Measurements from ENCODE around the gene HSPB8. TPM values are rescaled to one million over a fixed set of nuclear protein-coding genes. Genes with fewer than 3 reads are reported as not detected.

HSPB8 gene
- total RNA-seq, 2 donors from 2014 or later, result not detected

DNA sequence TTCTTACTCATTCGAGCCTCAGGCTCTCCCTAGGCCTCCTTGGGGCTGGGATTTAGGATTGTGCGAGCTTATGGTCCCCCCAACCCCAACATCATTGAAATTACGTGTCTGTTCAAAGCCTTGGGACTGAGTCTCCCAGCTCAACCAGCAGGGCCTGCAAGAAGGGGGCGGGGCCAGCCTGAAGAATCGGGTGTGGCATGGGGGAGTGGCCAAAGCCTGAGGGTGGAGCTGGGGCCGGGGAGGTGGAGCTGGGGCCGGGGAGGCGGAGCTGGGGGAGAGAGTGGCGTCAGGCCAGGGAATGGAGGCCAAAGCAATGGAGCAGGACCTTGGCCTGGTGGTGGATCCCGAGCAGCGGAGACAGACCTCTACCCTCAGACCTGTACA is 24.3 kb upstream of the HSPB8 start:
- Mint-ChIP-seq H3K36me3 (ENCODE audit: low read depth) (peaks cover 2% of the 10 kb centered on the region), H3K27ac (no peak overlapping the region), H3K4me3 (no peak overlapping the region), H3K4me1 (no peaks in the 10 kb centered on the region), H3K27me3 (peaks cover 19% of the 10 kb centered on the region)
- DNase-seq, result no peak
- ATAC-seq, result no peak
- no peaks in the 10 kb centered on the region for H3K9me3 ChIP-seq (ENCODE audit: control insufficient read depth, low read length, poor library complexity, severe bottlenecking)

DNA sequence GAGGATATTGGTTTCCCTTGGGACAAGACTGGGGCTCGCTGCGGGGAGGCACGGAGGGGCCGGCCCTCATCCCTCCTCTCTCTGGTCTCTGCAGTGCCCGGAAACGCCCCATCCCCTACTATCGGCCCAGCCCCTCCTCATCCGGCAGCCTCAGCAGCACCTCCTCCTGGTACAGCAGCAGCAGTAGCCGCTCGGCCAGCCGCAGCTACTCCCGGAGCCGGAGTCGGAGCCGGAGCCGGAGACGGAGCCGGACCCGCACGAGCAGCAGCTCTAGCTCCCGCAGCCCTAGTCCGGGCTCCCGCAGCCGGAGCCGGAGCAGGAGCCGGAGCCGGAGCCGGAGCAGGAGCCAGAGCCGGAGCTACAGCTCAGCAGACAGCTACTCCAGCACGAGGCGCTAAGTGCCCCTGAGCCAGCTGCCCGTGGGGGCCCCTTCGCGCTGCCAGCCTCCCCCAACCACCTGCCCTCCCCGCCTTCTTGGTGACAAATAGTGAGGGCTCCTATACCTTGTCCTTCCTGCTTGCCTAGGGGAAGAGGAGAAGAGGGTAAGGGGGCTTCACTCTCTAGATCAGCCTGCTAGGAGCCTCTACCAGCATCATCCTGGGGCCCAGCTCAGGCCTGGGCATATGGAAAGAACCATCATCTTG is 22.2 kb upstream of the HSPB8 start:
- Mint-ChIP-seq H3K36me3 (ENCODE audit: low read depth) (peaks cover 2% of the 10 kb centered on the region), H3K27me3 (peaks cover 19% of the 10 kb centered on the region), H3K27ac (no peak overlapping the region), H3K4me3 (no peak overlapping the region), H3K4me1 (no peaks in the 10 kb centered on the region)
- H3K9me3 ChIP-seq (ENCODE audit: control insufficient read depth, low read length, poor library complexity, severe bottlenecking), result no peaks in the 10 kb centered on the region
- ATAC-seq (no peak), DNase-seq (no peak)

DNA sequence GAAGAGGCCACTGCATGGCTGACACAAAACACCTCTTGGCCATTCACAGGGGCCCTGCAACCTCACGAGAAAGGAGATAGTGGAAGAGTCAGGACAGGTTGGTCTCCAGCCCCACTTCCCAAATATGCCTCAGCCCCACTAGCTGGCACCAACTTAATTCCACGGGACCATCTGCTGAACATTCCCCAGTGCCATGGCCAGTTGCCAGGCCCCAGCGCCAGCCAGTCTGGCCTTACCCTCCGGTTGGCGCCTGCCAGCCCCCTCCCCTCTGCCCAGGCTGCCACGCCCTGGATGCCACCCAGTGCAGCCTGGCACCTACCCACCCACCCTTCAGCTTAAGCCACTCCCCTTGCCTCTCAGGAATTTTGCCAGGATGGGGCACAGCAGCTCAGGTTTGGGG is 21.2 kb upstream of the HSPB8 start:
- ATAC-seq (no peak), DNase-seq (no peak)
- H3K27me3 Mint-ChIP-seq, result peaks cover 17% of the 10 kb centered on the region
- H3K9me3 ChIP-seq (ENCODE audit: control insufficient read depth, low read length, poor library complexity, severe bottlenecking), result no peaks in the 10 kb centered on the region
- H3K4me1 Mint-ChIP-seq, result no peaks in the 10 kb centered on the region
- H3K36me3 Mint-ChIP-seq (ENCODE audit: low read depth), result peaks cover 2% of the 10 kb centered on the region
- H3K4me3 Mint-ChIP-seq, result no peak overlapping the region
- no peak overlapping the region for H3K27ac Mint-ChIP-seq

DNA sequence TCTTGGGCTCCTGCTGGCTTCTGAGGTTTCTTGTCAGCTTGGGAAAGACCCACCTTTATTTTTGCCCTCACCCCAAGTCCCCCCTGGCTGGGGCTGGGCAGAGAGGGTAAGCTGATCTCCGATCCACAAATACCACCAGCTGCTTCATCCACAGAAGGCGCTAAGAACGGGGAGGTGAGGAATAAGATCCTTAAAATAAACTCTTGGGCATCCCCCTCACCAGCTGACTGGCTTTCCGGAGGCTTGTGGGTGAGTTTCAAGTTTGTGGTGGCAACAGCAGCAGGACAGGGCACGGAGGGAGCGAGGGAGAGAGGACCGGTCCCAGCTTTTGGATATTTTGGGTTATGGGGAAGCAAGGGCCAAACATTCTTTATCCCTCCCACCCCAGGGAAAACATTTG is 20.8 kb upstream of the HSPB8 start:
- no peak overlapping the region for H3K27ac Mint-ChIP-seq
- peaks cover 2% of the 10 kb centered on the region for H3K36me3 Mint-ChIP-seq (ENCODE audit: low read depth)
- DNase-seq, result no peak
- no peak overlapping the region for H3K4me3 Mint-ChIP-seq
- no peaks in the 10 kb centered on the region for H3K4me1 Mint-ChIP-seq
- H3K27me3 Mint-ChIP-seq, result peaks cover 16% of the 10 kb centered on the region
- H3K9me3 ChIP-seq (ENCODE audit: control insufficient read depth, low read length, poor library complexity, severe bottlenecking), result no peaks in the 10 kb centered on the region
- no peak for ATAC-seq

DNA sequence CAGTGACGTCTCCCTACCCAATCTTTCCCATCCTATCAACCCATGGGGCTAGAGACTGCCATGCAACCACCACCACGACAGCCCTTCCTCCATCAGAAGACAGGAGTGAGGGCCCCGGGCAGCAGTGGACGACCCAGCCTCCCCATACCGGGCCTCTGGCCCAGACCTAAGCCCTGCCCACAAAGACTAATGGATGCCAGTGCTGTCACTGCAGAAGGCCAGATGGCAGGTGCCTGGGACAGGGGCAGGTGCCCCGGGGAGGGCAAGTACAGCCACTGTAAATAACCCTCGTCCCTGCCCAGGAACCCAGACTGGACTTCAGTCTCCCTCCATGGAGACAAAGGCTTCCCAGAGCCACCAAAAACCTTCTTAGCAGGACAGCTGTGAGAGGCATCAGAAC is 20.3 kb upstream of the HSPB8 start:
- DNase-seq (no peak), ATAC-seq (no peak)
- Mint-ChIP-seq H3K27me3 (peaks cover 12% of the 10 kb centered on the region), H3K27ac (no peak overlapping the region), H3K36me3 (ENCODE audit: low read depth) (peaks cover 2% of the 10 kb centered on the region), H3K4me1 (no peaks in the 10 kb centered on the region), H3K4me3 (no peak overlapping the region)
- H3K9me3 ChIP-seq (ENCODE audit: control insufficient read depth, low read length, poor library complexity, severe bottlenecking), result no peaks in the 10 kb centered on the region

DNA sequence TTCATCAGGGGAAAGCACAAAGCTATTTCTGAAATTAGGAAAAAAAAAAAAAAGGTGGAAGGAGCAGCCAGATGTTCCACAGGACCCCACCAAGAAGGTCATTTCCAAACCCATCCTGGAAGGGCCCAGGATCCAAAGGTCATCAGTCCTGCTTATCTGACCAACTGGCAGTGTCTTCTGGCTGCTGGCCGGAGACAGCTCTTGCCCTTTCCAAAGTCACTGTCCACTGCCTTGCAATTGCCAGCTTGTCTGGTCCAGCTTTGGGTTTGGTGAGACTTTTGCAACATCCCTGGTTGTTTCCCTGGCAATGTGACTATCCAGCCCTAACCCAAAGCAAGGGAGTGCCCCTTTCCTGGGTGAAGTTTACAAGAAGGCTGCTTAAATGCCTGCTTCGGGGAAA is 18.9 kb upstream of the HSPB8 start:
- peaks cover 4% of the 10 kb centered on the region for H3K27me3 Mint-ChIP-seq
- H3K4me1 Mint-ChIP-seq, result no peaks in the 10 kb centered on the region
- H3K36me3 Mint-ChIP-seq (ENCODE audit: low read depth), result no peaks in the 10 kb centered on the region
- ATAC-seq (no peak), DNase-seq (no peak)
- H3K9me3 ChIP-seq (ENCODE audit: control insufficient read depth, low read length, poor library complexity, severe bottlenecking), result no peaks in the 10 kb centered on the region
- H3K4me3 Mint-ChIP-seq, result no peak overlapping the region
- H3K27ac Mint-ChIP-seq, result no peak overlapping the region

DNA sequence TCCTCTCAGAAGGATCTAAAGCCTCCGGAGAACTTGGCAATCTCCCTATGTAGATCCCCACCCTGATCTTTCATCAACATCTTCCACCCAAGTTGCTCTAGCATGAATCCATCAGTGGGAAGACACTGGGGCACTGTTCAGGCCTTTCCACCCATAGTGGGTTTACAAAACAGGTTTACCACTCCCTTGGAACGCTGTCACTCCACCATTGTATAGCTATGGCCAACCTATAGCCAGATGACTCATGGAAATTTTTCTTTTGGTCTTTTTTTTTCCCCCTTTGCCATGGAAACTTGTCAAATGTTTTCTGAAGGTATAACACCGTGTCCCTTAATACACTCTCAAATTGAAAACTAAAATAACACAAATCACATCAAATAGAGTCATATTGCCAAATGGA is 10.8 kb upstream of the HSPB8 start:
- no peak overlapping the region for H3K4me3 Mint-ChIP-seq

DNA sequence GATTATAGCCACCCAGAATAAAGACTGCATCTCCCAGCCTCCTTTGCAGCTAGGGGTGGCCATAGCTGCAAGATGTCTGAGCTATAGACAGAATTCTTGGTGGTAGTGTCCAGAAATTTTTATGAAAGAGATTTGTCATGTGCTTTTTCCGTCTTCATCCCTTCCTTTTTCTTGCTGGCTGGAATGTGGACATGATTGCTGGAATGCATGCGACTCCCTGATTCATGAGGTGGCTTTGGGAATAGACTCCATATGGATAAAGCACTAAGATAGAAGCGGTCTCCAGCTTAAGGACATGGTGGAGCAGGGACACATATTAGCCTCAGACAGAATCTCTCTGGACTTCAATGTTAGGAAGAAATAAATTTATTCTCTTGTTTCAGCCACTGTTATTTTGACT is 10.0 kb upstream of the HSPB8 start:
- no peak overlapping the region for H3K27ac Mint-ChIP-seq
- no peak for DNase-seq
- H3K36me3 Mint-ChIP-seq (ENCODE audit: low read depth), result no peaks in the 10 kb centered on the region
- ATAC-seq, result no peak
- H3K4me3 Mint-ChIP-seq, result no peak overlapping the region
- H3K9me3 ChIP-seq (ENCODE audit: control insufficient read depth, low read length, poor library complexity, severe bottlenecking), result no peaks in the 10 kb centered on the region
- no peaks in the 10 kb centered on the region for H3K4me1 Mint-ChIP-seq
- no peaks in the 10 kb centered on the region for H3K27me3 Mint-ChIP-seq

More for the DNA sequence above, 10.8 kb upstream of the HSPB8 start:
- Mint-ChIP-seq H3K27me3 (no peaks in the 10 kb centered on the region), H3K27ac (no peak overlapping the region), H3K4me1 (no peaks in the 10 kb centered on the region), H3K36me3 (ENCODE audit: low read depth) (no peaks in the 10 kb centered on the region)
- ATAC-seq (no peak), DNase-seq (no peak)
- H3K9me3 ChIP-seq (ENCODE audit: control insufficient read depth, low read length, poor library complexity, severe bottlenecking), result no peaks in the 10 kb centered on the region

DNA sequence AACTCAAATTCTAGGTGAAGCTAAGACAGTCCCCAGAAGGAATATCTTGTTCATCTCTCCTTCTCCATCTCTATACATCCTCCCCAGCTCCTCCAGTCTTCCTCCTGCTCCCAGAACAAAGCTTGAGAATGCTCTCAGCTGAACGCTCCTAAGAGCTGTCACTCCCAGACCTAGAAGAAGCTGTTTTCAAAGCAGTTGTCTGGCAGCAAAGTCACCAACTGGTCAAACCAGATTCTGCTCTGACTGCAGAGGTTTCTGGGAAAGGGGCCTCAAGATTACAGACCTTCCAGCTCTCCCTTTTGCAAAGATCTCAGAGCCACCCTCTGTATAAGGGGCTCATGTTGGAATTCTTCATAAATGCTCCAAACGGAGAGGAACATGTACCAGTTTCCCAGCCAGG is 9.6 kb upstream of the HSPB8 start:
- no peaks in the 10 kb centered on the region for H3K4me1 Mint-ChIP-seq
- H3K9me3 ChIP-seq (ENCODE audit: control insufficient read depth, low read length, poor library complexity, severe bottlenecking), result no peaks in the 10 kb centered on the region
- DNase-seq (no peak), ATAC-seq (no peak)
- H3K27me3 Mint-ChIP-seq, result no peaks in the 10 kb centered on the region
- H3K27ac Mint-ChIP-seq, result no peak overlapping the region
- no peaks in the 10 kb centered on the region for H3K36me3 Mint-ChIP-seq (ENCODE audit: low read depth)
- no peak overlapping the region for H3K4me3 Mint-ChIP-seq

DNA sequence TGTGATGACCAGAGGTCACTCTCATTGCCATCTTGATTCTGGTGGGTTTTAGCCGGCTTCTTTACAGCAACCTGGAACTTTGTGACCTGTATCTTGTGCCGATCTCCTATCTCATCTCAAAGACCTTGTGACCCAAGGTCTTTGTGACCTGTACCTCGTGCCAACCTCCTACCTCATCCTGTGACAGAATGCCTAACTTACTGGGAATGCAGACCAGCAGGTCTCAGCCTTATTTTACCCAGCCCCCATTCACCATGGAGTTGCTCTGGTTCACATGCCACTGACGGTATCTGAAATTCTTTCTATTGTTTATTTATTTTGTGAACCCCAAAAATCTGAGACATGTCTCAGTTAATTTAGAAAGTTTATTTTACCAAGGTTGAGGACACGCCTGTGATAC is 7.4 kb upstream of the HSPB8 start:
- Mint-ChIP-seq H3K27me3 (peaks cover 9% of the 10 kb centered on the region), H3K4me1 (no peaks in the 10 kb centered on the region), H3K36me3 (ENCODE audit: low read depth) (no peaks in the 10 kb centered on the region), H3K4me3 (no peak overlapping the region), H3K27ac (no peak overlapping the region)
- DNase-seq, result no peak
- H3K9me3 ChIP-seq (ENCODE audit: control insufficient read depth, low read length, poor library complexity, severe bottlenecking), result no peaks in the 10 kb centered on the region
- ATAC-seq, result no peak

DNA sequence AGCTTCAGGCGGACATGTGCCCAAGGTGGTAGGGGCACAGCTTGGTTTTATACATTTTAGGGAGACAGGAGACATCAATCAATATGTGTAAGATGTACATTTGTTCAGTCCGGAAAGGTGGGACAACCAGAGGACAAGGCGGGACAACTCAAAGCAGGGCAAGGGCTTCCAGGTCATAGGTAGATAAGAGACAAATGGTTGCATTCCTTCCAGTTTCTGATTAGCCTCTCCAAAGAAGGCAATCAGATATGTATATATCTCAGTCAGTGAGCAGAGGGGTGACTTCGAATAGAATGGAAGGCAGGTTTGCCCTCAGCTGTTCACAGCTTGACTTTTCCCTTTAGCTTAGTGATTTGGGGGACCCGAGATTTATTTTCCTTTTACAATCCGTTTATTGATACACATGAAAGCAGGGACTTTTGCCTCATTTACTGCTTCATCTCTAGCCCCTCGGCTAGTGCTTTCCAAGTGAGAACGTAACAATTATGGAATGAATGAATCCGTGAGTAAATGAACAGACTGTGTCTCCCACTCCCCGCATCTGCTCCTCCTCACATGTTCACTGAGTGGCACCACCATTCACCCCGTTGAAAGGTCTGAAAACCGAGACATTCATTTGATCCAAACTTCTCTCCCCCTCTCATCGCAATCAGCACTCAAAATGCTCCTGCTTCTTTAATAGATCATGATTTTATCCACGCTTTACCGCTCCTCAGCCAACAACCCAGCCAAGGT is 6.9 kb upstream of the HSPB8 start:
- H3K4me3 Mint-ChIP-seq, result no peak overlapping the region
- H3K27me3 Mint-ChIP-seq, result peaks cover 14% of the 10 kb centered on the region
- no peaks in the 10 kb centered on the region for H3K9me3 ChIP-seq (ENCODE audit: control insufficient read depth, low read length, poor library complexity, severe bottlenecking)
- DNase-seq, result no peak
- H3K4me1 Mint-ChIP-seq, result no peaks in the 10 kb centered on the region
- H3K36me3 Mint-ChIP-seq (ENCODE audit: low read depth), result no peaks in the 10 kb centered on the region
- H3K27ac Mint-ChIP-seq, result no peak overlapping the region
- ATAC-seq, result no peak

DNA sequence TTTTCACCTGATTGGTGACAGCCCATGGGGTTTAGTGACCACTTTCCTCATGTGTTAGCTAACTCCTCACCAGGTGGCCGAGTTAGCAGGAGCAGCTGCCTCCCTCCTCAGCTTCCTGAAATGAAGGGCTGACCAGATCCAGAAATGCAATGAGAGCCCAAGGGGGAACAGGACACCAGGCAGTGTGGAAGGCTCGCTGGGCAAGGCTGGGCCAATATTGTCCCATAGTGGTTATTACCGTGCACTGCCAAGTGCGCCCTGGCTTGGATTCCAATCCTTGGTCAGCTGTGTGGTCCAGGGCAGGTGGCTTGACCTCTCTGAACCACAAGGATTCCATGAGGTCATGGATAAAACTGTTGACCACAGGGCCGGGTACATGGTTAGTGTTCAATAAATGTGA is 3.6 kb upstream of the HSPB8 start:
- ATAC-seq, result no peak
- Mint-ChIP-seq H3K4me3 (no peak overlapping the region), H3K27me3 (peaks cover 35% of the 10 kb centered on the region), H3K36me3 (ENCODE audit: low read depth) (no peaks in the 10 kb centered on the region), H3K4me1 (no peaks in the 10 kb centered on the region), H3K27ac (no peak overlapping the region)
- H3K9me3 ChIP-seq (ENCODE audit: control insufficient read depth, low read length, poor library complexity, severe bottlenecking), result no peaks in the 10 kb centered on the region
- DNase-seq, result no peak

DNA sequence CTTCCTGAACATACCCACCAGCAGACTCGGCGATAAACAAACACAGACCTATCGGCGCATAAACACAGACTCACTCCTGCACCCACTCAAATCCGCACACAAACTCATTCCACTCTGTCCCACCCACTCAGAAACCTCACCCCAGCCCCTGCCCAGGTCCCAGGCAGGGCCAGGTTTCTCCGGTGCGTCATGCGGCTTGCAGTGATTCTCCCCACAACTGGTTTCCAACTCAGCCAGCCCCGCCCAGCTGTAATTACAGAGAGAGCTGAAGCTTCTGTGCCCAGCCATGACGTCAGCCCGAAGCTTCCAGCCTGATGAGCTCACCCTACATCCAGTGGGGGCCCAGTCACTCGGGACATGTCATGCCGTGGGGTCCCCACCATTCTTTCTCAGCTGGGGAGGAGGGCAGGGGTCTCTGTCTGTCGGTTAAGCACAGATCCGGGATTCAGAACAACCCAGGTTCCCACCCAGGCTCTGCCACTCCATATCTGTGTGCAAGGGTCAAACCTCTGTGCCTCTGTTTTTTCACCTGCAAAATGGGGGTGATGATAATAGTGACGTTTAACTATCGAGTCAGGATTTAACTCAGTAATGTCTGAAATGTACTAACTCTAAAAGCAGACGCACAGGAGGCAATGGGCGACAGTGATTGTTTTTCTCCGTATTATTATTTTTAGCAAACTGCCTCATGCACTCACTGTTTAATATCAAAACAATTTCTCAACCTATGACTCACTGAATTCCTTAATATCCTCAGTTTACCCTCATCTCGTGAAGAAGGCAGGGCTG is 2.3 kb upstream of the HSPB8 start:
- H3K4me3 Mint-ChIP-seq, result no peak overlapping the region
- H3K27me3 Mint-ChIP-seq, result peaks cover 35% of the 10 kb centered on the region

DNA sequence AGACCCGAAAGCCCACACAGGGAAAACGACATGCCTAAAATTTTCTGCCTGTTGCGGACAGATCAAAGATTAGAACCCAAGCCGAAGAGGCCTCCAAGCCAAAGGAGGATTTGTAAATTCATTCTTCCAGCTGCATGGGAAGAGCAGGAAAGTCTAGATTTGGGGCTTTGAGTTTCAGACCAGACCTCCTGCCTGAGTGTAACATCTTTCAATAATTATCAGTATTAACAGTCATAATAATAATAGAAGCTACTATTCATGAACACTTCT is 1.7 kb upstream of the HSPB8 start:
- no peaks in the 10 kb centered on the region for H3K9me3 ChIP-seq (ENCODE audit: control insufficient read depth, low read length, poor library complexity, severe bottlenecking)
- no peak for ATAC-seq
- Mint-ChIP-seq H3K27ac (no peak overlapping the region), H3K4me1 (no peaks in the 10 kb centered on the region), H3K27me3 (peaks cover 35% of the 10 kb centered on the region), H3K36me3 (ENCODE audit: low read depth) (no peaks in the 10 kb centered on the region), H3K4me3 (no peak overlapping the region)
- no peak for DNase-seq

More for the DNA sequence above, 2.3 kb upstream of the HSPB8 start:
- ATAC-seq (no peak), DNase-seq (no peak)
- no peaks in the 10 kb centered on the region for H3K4me1 Mint-ChIP-seq
- H3K27ac Mint-ChIP-seq, result no peak overlapping the region
- no peaks in the 10 kb centered on the region for H3K9me3 ChIP-seq (ENCODE audit: control insufficient read depth, low read length, poor library complexity, severe bottlenecking)
- H3K36me3 Mint-ChIP-seq (ENCODE audit: low read depth), result no peaks in the 10 kb centered on the region

Data from T-helper 17 cell (primary cell).